Stimulated activated CD8-positive, alpha-beta memory T cell treated with anti-CD3 and anti-CD28 coated beads, Interleukin-4, amount 100 ng/mL, for 4 hours (primary cell): ENCODE results near the gene ZNF782.
"Not testable (repeated sequence)": the region's sequence is repeated elsewhere in the genome, so short reads cannot be mapped to it uniquely, and the experiment has no call there.

Experiments used
- DNase-seq, 2 donors: peaks; one replicate each; pipeline ENCODE4 v3.0.0-alpha.2; 2020; ENCODE audit warnings: low read depth in 2 of 2, low spot score in 1 of 2

Gene ZNF782

DNA sequence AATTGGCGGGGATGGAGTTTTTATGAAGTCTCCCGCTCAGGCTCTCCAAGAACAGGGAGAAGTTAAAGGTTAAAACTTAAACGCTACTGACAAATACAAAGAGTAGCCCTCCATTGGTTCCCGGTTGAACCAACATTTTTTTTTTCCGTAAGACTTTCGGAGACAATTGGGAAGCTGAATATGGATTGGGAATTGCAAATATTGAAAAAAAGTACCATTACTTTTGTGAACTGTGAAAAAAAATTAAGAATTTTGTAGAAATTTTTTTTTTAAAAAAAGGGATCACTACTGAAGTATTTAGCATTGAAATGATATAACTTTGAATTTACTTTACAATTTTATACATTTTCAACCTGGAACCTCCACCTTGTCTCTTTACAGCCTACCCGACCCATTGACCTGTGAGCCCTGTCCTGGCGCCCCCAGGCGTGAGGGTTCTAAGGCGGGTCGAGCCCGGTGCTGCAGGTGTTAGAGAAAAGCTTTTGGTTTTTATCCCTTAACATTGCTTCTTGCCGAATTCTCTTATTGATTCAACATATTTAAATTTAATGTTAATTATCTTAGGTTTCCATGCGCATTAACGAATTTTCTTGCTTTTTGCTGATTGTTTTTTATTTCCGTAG, 448 bp upstream of the ZNF782 start:
- no peak for DNase-seq

DNA sequence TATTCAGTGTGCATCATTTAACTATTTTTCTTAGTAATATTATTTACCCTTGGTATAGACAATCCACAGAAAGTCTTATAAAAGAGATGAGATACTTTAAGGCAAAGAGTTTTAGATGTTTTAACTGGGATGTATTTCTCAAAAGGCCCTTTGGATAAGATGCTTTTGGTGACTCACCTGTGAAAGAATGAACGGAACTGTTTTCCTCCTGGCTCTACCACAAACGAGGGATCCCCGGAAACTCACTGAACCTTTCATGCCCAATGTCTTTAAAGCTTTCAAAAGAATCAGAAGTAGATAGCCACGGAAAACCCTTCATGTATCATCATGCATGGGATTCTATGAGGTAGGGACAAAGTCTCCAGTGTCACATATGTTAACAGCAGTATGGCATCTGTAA, 1.6 kb downstream of the ZNF782 start:
- DNase-seq, result no peak

DNA sequence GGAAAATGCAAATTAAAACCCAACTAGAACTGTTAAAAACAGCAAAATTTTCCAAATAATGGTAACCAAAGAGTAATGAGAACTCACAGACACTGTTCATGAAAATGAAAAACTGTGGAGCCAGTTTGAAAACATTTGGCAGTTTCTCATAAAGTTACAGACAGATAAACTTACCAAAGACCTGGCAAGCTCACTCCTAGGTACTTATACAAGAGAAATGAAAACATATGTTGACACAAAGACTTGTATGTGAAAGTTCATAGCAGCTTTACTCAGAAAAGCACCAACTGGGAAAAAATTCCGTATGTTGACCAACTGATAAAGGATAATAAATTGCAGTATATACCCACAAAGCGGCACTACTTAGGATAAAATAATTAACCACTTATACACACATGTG, 10.3 kb downstream of the ZNF782 start:
- DNase-seq, result no peak

DNA sequence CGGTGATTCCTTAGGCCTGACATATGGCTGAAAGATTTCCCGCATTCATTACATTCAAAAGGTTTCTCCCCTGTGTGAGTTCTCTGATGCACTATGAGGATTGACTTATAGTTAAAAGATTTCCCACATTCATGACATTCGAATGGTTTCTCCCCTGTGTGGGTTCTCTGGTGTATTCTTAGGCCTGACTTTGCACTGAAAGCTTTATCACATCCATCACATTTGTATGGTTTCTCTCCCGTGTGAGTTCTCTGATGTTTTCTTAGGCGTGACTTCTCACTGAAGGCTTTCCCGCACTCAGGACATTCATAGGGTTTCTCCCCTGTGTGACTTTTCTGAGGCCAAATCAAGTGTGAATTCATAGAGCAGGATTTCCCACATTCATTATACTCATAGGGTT, 35.8 kb downstream of the ZNF782 start:
- DNase-seq, result no peak

DNA sequence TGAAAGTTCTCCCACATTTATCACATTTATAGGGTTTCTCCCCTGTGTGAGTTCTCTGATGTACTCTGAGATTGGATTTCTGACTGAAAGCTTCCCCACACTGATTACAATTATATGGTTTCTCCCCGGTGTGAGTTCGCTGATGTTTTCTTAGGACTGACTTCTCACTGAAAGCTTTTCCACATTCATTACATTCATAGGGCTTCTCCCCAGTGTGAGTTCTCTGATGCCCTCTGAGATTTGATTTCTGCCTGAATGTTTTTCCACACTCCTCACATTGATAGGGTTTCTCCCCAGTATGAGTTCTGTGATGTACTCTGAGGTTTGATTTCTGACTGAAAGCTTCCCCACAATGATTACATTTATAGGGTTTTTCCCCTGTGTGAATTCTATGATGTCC, 36.3 kb downstream of the ZNF782 start:
- no peak for DNase-seq

DNA sequence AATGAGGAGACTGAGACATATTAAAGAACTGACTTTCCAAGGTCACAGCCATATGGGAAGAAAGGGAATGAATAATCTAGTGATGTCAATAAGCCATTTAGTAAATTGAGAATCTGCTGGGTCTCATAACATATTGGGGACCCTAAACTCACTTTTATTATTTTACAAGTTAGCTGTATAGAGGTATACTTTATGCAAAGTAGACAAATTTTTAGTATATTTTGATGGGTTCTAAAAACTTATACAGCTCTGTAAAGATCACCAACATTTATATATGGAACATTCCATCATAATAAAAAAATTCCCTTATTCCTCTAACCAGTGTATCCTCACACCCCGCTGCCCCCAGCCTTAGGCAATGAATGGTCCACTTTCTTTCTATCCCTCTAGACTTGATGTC, 40.7 kb downstream of the ZNF782 start:
- DNase-seq, result no peak

DNA sequence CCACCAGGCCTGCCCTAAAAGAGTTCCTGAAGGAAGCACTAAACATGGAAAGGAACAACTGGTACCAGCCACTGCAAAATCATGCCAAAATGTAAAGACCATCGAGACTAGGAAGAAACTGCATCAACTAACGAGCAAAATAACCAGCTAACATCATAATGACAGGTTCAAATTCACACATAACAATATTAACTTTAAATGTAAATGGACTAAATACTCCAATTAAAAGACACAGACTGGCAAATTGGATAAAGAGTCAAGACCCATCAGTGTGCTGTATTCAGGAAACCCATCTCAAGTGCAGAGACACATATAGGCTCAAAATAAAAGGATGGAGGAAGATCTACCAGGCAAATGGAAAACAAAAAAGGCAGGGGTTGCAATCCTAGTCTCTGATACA, 55.4 kb downstream of the ZNF782 start:
- not testable (repeated sequence) for DNase-seq

DNA sequence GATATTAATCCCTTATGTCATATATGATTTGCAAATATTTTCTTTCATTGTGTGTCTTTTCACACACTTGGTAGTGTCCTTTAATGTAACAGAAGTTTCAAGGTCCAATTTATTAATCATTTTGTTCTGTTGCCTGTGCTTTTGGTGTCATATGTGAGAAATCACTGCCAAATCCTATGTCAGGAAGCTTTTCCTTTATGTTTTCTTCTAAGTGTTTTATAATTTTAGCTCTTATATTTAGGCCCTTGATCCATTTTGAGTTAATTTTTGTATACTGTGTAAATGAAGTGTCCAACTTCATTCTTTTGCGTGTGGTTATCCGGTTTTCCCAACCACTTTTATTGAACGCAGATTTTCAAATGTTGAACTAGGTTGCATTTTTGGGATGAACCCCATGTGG, 70.3 kb downstream of the ZNF782 start:
- DNase-seq, result no peak

DNA sequence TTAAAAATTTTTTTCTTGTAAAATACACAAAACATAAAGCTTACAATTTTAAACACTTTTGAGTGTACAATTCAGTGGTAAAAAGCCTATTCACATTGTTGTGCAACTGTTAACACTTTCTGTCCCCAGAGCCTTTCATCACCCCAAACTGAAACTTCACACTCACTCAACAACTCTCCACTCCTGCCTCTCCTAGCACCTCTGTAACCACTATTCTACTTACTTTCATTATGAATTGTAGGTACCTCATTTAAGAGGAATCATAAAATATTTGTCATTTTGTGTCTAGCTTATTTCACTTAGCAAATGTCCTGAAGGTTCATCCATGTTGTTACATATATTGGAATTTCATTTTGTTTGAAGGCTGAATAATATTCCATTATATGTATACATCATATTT, 72.1 kb downstream of the ZNF782 start:
- DNase-seq, result no peak

DNA sequence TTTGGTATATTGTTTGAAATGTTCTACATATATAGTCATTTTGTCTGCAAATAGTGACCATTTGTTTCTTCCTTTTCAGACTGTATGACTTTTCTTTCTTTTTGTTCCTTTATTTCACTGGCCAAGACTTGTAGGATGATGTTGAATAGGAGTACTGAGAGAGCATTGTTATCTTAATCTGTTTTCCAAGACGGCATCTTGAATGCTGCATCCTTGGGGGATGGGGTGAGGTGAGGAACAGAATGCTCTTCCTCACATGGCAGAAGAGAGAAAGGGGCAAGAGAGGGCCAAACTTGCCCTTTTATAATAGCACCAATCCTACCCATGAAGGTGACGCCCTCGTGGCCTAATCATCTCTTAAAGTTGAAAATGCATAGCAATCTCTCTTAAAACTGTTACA, 72.8 kb downstream of the ZNF782 start:
- no peak for DNase-seq

DNA sequence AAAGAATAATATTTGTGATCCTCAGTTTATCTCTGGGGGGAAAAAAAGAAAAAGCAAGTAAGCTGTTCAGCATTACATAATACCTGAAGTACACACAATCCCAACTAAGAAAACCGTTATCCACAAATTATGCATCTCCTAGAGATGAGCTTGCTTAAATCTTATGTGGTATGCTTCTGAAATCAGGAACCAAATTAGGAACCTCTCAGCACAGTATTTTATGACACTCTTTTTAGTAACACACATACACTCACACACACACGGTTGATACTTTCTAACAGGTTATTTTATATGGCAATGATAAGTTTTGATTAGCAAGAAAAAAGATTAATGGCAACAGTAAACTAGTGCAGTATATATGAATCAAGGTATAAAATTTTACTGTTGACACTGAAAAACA, 75.2 kb downstream of the ZNF782 start:
- no peak for DNase-seq

DNA sequence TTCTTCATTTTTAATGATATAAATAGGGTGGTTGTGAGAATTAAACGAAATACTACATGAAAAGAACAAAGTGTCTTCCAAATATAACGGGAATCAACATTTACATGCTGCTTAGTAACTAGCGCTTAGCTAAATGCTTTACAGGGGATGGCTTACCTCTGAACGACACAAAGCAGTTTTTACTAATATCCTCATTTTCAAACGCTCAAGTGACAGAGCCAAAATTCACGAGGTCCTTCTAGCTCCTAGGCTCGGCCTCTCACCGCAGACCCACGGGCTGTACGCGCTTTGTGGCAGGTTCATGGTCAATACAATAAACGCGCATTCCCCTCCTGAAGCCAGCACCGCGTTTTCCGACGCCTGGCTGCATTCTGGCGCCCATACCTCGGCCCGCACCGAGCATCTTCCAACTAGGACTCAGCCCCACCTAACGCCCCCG, 76.9 kb downstream of the ZNF782 start:
- no peak for DNase-seq

DNA sequence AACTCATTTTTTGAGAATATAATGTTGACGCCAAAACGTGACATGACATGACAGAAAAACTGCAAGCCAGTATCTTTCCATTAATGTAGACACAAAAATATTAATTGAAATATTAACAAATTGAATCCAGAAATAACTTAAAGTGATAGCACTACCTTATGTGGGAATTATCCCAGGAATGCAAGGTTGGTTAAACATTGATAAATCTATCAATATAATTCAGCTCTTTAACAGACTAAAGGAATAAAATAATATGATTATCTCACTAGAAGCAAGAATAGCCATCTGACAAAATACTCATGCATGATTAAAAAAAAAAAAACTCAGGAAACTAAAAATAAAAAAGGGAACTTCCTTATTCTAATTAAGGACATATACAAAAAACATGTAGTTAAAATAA, 83.2 kb downstream of the ZNF782 start:
- DNase-seq, result no peak

DNA sequence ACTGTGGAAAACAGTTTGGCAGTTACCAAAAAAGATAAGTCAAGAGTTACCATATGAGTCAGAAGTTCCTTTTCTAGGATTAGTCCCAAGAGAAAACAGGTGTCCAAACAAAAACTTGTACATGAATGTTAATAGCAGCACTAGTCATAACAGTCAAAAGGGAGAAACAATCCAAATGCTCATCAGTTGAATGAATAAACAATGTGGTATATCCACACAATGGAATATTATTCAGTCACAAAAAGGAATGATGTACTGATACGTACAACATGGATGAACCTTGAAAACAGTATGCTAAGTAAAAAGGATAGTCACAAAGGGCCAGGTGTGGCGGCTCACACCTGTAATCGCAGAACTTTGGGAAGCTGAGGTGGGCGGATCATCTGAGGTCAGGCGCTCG, 84.3 kb downstream of the ZNF782 start:
- DNase-seq, result no peak
